Osteoblast (primary cell): ENCODE measurements around the gene ASCL5. TPM values are rescaled to one million over a fixed set of nuclear protein-coding genes. Genes with fewer than 3 reads are reported as not detected.

Source experiments
- DNase-seq: peaks from one replicate; pipeline ENCODE4 v3.0.0; 2011; ENCODE audit warnings: low spot score, mixed read lengths; ENCODE audit not compliant: insufficient read length; ENCODE audit errors: missing footprints
- H2AFZ ChIP-seq: 2 replicates; pipeline ENCODE4 v1.6.0; 2011; ENCODE audit warnings: mild to moderate bottlenecking, low read length
- H3K27ac ChIP-seq: 2 replicates; pipeline ENCODE4 v1.5.1; 2011; ENCODE audit warnings: mild to moderate bottlenecking, low read depth, low read length, moderate library complexity
- H3K27me3 ChIP-seq: 2 replicates; pipeline ENCODE4 v1.6.0; 2012; ENCODE audit warnings: mild to moderate bottlenecking, control low read depth, inconsistent platforms, low read length, moderate library complexity; ENCODE audit not compliant: insufficient read depth
- H3K36me3 ChIP-seq: 2 replicates; pipeline ENCODE4 v1.5.1; 2011; ENCODE audit warnings: mild to moderate bottlenecking, low read length, control low read depth, moderate library complexity; ENCODE audit not compliant: insufficient read depth
- H3K4me1 ChIP-seq: 2 replicates; pipeline ENCODE4 v1.5.1; 2011; ENCODE audit warnings: mild to moderate bottlenecking, low read length, control low read depth, moderate library complexity; ENCODE audit not compliant: insufficient read depth
- H3K4me2 ChIP-seq: 2 replicates; pipeline ENCODE4 v1.6.0; 2011; ENCODE audit warnings: mild to moderate bottlenecking, low read length; ENCODE audit not compliant: insufficient read depth
- H3K4me3 ChIP-seq: fragments of 200-600 bp; sonication (generic); 3 replicates; pipeline ENCODE4 v1.5.1; 2012; ENCODE audit warnings: mild to moderate bottlenecking, low read length, inconsistent platforms; ENCODE audit not compliant: insufficient read depth
- H3K79me2 ChIP-seq: 2 replicates; pipeline ENCODE4 v1.6.0; 2012; ENCODE audit warnings: mild to moderate bottlenecking, low read length, control low read depth, inconsistent platforms; ENCODE audit not compliant: insufficient read depth
- H3K9me3 ChIP-seq: 2 replicates; pipeline ENCODE4 v1.5.1; 2011; ENCODE audit warnings: low read depth, low read length, control low read depth
- H4K20me1 ChIP-seq: 2 replicates; pipeline ENCODE4 v1.6.0; 2012; ENCODE audit warnings: mild to moderate bottlenecking, low read length, control low read depth; ENCODE audit not compliant: insufficient read depth
- CTCF ChIP-seq: IDR thresholded peaks from 2 replicates; pipeline ENCODE4 v1.5.1; 2011; ENCODE audit warnings: mild to moderate bottlenecking, low read depth, low read length, moderate library complexity; ENCODE audit errors: extremely low read depth
- total RNA-seq: library from RNA; depleted of rRNA; stranded (reverse); fragments of >200 nt; gene quantifications from 2 replicates; pipeline ENCODE4 v1.2.3, GENCODE V29; 2012

Gene ASCL5
- total RNA-seq, 1 donor = not detected

GRCh38 chr1:201104141-201104540 lies 22.8 kb downstream of the ASCL5 start:
- no peaks in the 10 kb centered on the region for H3K79me2 ChIP-seq
- no peak overlapping the region for H3K4me3 ChIP-seq
- H3K27ac ChIP-seq = no peak overlapping the region
- H3K36me3 ChIP-seq = no peaks in the 10 kb centered on the region
- H3K4me2 ChIP-seq = no peak overlapping the region
- no peaks in the 10 kb centered on the region for H4K20me1 ChIP-seq
- H3K9me3 ChIP-seq = no peaks in the 10 kb centered on the region
- no peak overlapping the region for H2AFZ ChIP-seq
- H3K27me3 ChIP-seq = peaks cover 28% of the 10 kb centered on the region
- no peak for DNase-seq
- H3K4me1 ChIP-seq = no peaks in the 10 kb centered on the region
- no peak for TF ChIP-seq CTCF

- Histone ChIP-seq H3K27ac (no peak overlapping the region), H3K4me2 (no peak overlapping the region), H3K4me1 (no peaks in the 10 kb centered on the region)
These were observed 23.3 kb downstream of the ASCL5 start for GRCh38 chr1:201103666-201104065.

GRCh38 chr1:201100169-201100930 lies 26.6 kb downstream of the ASCL5 start:
- Histone ChIP-seq H4K20me1 (no peaks in the 10 kb centered on the region), H3K4me3 (no peak overlapping the region), H3K4me1 (no peaks in the 10 kb centered on the region), H2AFZ (no peak overlapping the region), H3K27ac (no peak overlapping the region), H3K9me3 (no peaks in the 10 kb centered on the region), H3K4me2 (no peak overlapping the region), H3K36me3 (no peaks in the 10 kb centered on the region), H3K79me2 (no peaks in the 10 kb centered on the region), H3K27me3 (peaks cover 22% of the 10 kb centered on the region)
- no peak for DNase-seq
- no peak for TF ChIP-seq CTCF

More at GRCh38 chr1:201103666-201104065, 23.3 kb downstream of the ASCL5 start:
- Histone ChIP-seq H3K27me3 (peaks cover 28% of the 10 kb centered on the region), H3K79me2 (no peaks in the 10 kb centered on the region), H3K9me3 (no peaks in the 10 kb centered on the region), H2AFZ (no peak overlapping the region), H3K4me3 (no peak overlapping the region), H4K20me1 (no peaks in the 10 kb centered on the region), H3K36me3 (no peaks in the 10 kb centered on the region)
- no peak for DNase-seq
- TF ChIP-seq CTCF = no peak

- no peaks in the 10 kb centered on the region for H4K20me1 ChIP-seq
These were observed 27.8 kb downstream of the ASCL5 start for GRCh38 chr1:201098992-201099677.

More at GRCh38 chr1:201098992-201099677, 27.8 kb downstream of the ASCL5 start:
- TF ChIP-seq CTCF = no peak
- Histone ChIP-seq H3K27me3 (peaks cover 26% of the 10 kb centered on the region), H3K27ac (no peak overlapping the region), H3K9me3 (no peaks in the 10 kb centered on the region), H2AFZ (no peak overlapping the region), H3K79me2 (no peaks in the 10 kb centered on the region), H3K4me2 (no peak overlapping the region), H3K4me3 (no peak overlapping the region), H3K4me1 (no peaks in the 10 kb centered on the region), H3K36me3 (no peaks in the 10 kb centered on the region)
- no peak for DNase-seq
